Measurements from ENCODE around the gene TCP11. TPM values are rescaled to one million over a fixed set of nuclear protein-coding genes. Genes with fewer than 3 reads are reported as not detected.

Gene TCP11
- polyA plus RNA-seq, 1 of the 3 experiments (the other 2 are of a cell fraction), result 0.16 TPM

- H3K27ac ChIP-seq (ENCODE audit: low read depth in 2 of 2, low read length in 1 of 2), result no peak overlapping the region
- no peaks in the 10 kb centered on the region for H3F3A ChIP-seq (replicated peaks; ENCODE audit: insufficient read depth)
- no peak overlapping the region for H2AFZ ChIP-seq (ENCODE audit: low read depth)
- no peaks in the 10 kb centered on the region for H3K36me3 ChIP-seq (replicated peaks in 1 of 2; ENCODE audit: control insufficient read depth in 1 of 2, insufficient read depth in 2 of 2, low read length in 1 of 2)
- H4K20me1 ChIP-seq (ENCODE audit: insufficient read depth), result no peaks in the 10 kb centered on the region
- POLR2A ChIA-PET, result no interaction called here
- H3K9me2 ChIP-seq, result no peaks in the 10 kb centered on the region
- H3K9me3 ChIP-seq, result no peaks in the 10 kb centered on the region; the same call in 1 of the 2 replicates
- H3K4me2 ChIP-seq, result no peak overlapping the region
- CTCF ChIA-PET, result interaction anchor here (1.0 to 5.2 kb wide), 8 partner anchors 15 to 174 kb away, joined by 3 to 28 read pairs (median 8); no protein-coding TSS in a partner anchor
- no peak overlapping the region for H3K9ac ChIP-seq
- no peak for TF ChIP-seq SIN3A (IDR thresholded peaks at IDR 0.05; ENCODE audit: borderline replicate concordance, low read depth, low read length)
- no peak for TF ChIP-seq MAX (IDR thresholded peaks at IDR 0.05; ENCODE audit: low read depth)
- no peak for TF ChIP-seq RXRA (IDR thresholded peaks at IDR 0.05; ENCODE audit: borderline replicate concordance, low read depth)
- TF ChIP-seq TCF12 (IDR thresholded peaks at IDR 0.05), result no peak
- no peak for TF ChIP-seq MEF2A (IDR thresholded peaks at IDR 0.05; ENCODE audit: borderline replicate concordance, low read depth)
- TF ChIP-seq TEAD4 (IDR thresholded peaks at IDR 0.05; ENCODE audit: borderline replicate concordance, insufficient read depth), result no peak
- TF ChIP-seq EP300 (IDR thresholded peaks at IDR 0.05; ENCODE audit: borderline replicate concordance in 1 of 2, low read depth in 1 of 2, low read length in 1 of 2), result no peak
- no peak for TF ChIP-seq FOXJ3 (CRISPR knock-in tag; IDR thresholded peaks at IDR 0.05)
- TF ChIP-seq JUND (IDR thresholded peaks at IDR 0.05), result no peak
- no peak for TF ChIP-seq RFX5 (IDR thresholded peaks at IDR 0.05; ENCODE audit: low read length)
- no peak for TF ChIP-seq FOXM1 (IDR thresholded peaks at IDR 0.05; ENCODE audit: low read depth)
- no peak for TF ChIP-seq CTCF (IDR thresholded peaks at IDR 0.05)
- no peak for TF ChIP-seq GATA2 (CRISPR knock-in tag; IDR thresholded peaks at IDR 0.05)
- no peak for TF ChIP-seq RCOR1 (IDR thresholded peaks at IDR 0.05; ENCODE audit: low read length)
- no peaks in the 10 kb centered on the region for H3K27me3 ChIP-seq (ENCODE audit: insufficient read depth)
- no peaks in the 10 kb centered on the region for H3K79me2 ChIP-seq (ENCODE audit: insufficient read depth)
- no peak for DNase-seq
- H3K4me1 ChIP-seq (ENCODE audit: control insufficient read depth in 1 of 2, insufficient read depth in 2 of 2, low read depth in 1 of 2, low read length in 1 of 2), result peaks cover 0 to 26% of the 10 kb centered on the region in 2 experiments; a peak in 2 of 4 replicates
- H3K4me3 ChIP-seq (ENCODE audit: low read depth in 2 of 2, low read length in 1 of 2), result no peak overlapping the region
Observed at GRCh38 chr6:35161266-35161665, 20.1 kb upstream of the TCP11 start.

- TF ChIP-seq FOXM1 (IDR thresholded peaks at IDR 0.05; ENCODE audit: low read depth), result no peak
- TF ChIP-seq TEAD4 (IDR thresholded peaks at IDR 0.05; ENCODE audit: borderline replicate concordance, insufficient read depth), result no peak
- no peak for TF ChIP-seq MAX (IDR thresholded peaks at IDR 0.05; ENCODE audit: low read depth)
- no peak for TF ChIP-seq TAF1 (IDR thresholded peaks at IDR 0.05; ENCODE audit: borderline replicate concordance, low read depth, low read length)
- no peak for TF ChIP-seq USF2 (IDR thresholded peaks at IDR 0.05; ENCODE audit: borderline replicate concordance, low read depth, low read length)
- TF ChIP-seq YY1 (IDR thresholded peaks at IDR 0.05; ENCODE audit: low read depth), result no peak
- no peak for TF ChIP-seq EZH2phosphoT487 (IDR thresholded peaks at IDR 0.05; ENCODE audit: borderline replicate concordance, low read depth)
- TF ChIP-seq GATA2 (CRISPR knock-in tag; IDR thresholded peaks at IDR 0.05), result peak; percentile 35; the same call in 1 of the 2 replicates
- no peak for TF ChIP-seq FOSL2 (IDR thresholded peaks at IDR 0.05; ENCODE audit: borderline replicate concordance, low read depth)
- TF ChIP-seq POLR2AphosphoS5 (IDR thresholded peaks at IDR 0.05; ENCODE audit: low read depth, low read length), result no peak
- peak in 1 of 2 experiments; percentile 30; a peak in 1 of 4 replicates for TF ChIP-seq EP300 (IDR thresholded peaks at IDR 0.05; ENCODE audit: borderline replicate concordance in 1 of 2, low read depth in 1 of 2, low read length in 1 of 2)
- TF ChIP-seq CTCF (IDR thresholded peaks at IDR 0.05), result no peak
- no peaks in the 10 kb centered on the region for H4K20me1 ChIP-seq (ENCODE audit: insufficient read depth)
- ChIA-PET CTCF (interaction anchor here (1.2 to 5.2 kb wide), 8 partner anchors 14 to 181 kb away, joined by 3 to 28 read pairs (median 8); no protein-coding TSS in a partner anchor), POLR2A (no interaction called here)
- no peaks in the 10 kb centered on the region for H3K36me3 ChIP-seq (replicated peaks in 1 of 2; ENCODE audit: control insufficient read depth in 1 of 2, insufficient read depth in 2 of 2, low read length in 1 of 2)
- WGBS (ENCODE audit: low lambda C conversion rate), result 44% methylated on average over 4 of the region's 5 CpGs
- H3K9me2 ChIP-seq, result no peaks in the 10 kb centered on the region
- H3K79me2 ChIP-seq (ENCODE audit: insufficient read depth), result no peaks in the 10 kb centered on the region
- H3K27me3 ChIP-seq (ENCODE audit: insufficient read depth), result no peaks in the 10 kb centered on the region
- H3K27ac ChIP-seq (ENCODE audit: low read depth in 2 of 2, low read length in 1 of 2), result no peak overlapping the region
- H3K4me1 ChIP-seq (ENCODE audit: control insufficient read depth in 1 of 2, insufficient read depth in 2 of 2, low read depth in 1 of 2, low read length in 1 of 2), result peaks cover 0 to 26% of the 10 kb centered on the region in 2 experiments; a peak in 2 of 4 replicates
- H3K9ac ChIP-seq, result no peak overlapping the region
- peak; percentile 43 for DNase-seq
- no peak overlapping the region for H2AFZ ChIP-seq (ENCODE audit: low read depth)
- H3K4me2 ChIP-seq, result no peak overlapping the region
- H3K9me3 ChIP-seq, result no peaks in the 10 kb centered on the region; the same call in 1 of the 2 replicates
- H3K4me3 ChIP-seq (ENCODE audit: low read depth in 2 of 2, low read length in 1 of 2), result no peak overlapping the region
- no peaks in the 10 kb centered on the region for H3F3A ChIP-seq (replicated peaks; ENCODE audit: insufficient read depth)
Observed at GRCh38 chr6:35160642-35161041, 19.5 kb upstream of the TCP11 start.

All from SK-N-SH (cell line).